ENCODE measurements around the gene SLX4IP. TPM values are rescaled to one million over a fixed set of nuclear protein-coding genes. Genes with fewer than 3 reads are reported as not detected.

The SLX4IP gene
- polyA plus RNA-seq, 1 donor, result 12.6 TPM

GRCh38 chr20:10427060-10427692, 7.9 kb upstream of the SLX4IP start:
- DNase-seq, result peak; percentile 57

GRCh38 chr20:10428008-10428407, 7.1 kb upstream of the SLX4IP start:
- DNase-seq, result no peak

GRCh38 chr20:10429443-10429981, 5.6 kb upstream of the SLX4IP start:
- DNase-seq, result no peak

- DNase-seq, result no peak
These were observed 5.1 kb upstream of the SLX4IP start for GRCh38 chr20:10430000-10430466.

- no peak for DNase-seq
These were observed 4.4 kb upstream of the SLX4IP start for GRCh38 chr20:10430704-10431103.

GRCh38 chr20:10432079-10432478, 3.0 kb upstream of the SLX4IP start:
- DNase-seq, result no peak

- DNase-seq, result peak; percentile 7
These were observed 2.0 kb upstream of the SLX4IP start for GRCh38 chr20:10433014-10433622.

GRCh38 chr20:10433623-10434466, 1.3 kb upstream of the SLX4IP start, which contains the start of gene MKKS:
MKKS (minus strand) TSS chr20:10434222; CDS start chr20:10413514, 20,708 bp downstream.
- peak; percentile 91 for DNase-seq

GRCh38 chr20:10434467-10434831, 656 bp upstream of the SLX4IP start:
- peak; percentile 99 for DNase-seq

GRCh38 chr20:10436053-10436699, 1.1 kb downstream of the SLX4IP start:
- DNase-seq, result no peak

- no peak for DNase-seq
These were observed 3.1 kb downstream of the SLX4IP start for GRCh38 chr20:10438217-10438616.

- DNase-seq, result no peak
These were observed 8.8 kb downstream of the SLX4IP start for GRCh38 chr20:10443936-10444335.

GRCh38 chr20:10445758-10446157, 10.7 kb downstream of the SLX4IP start:
- DNase-seq, result no peak

GRCh38 chr20:10447028-10447427, 11.9 kb downstream of the SLX4IP start:
- no peak for DNase-seq

GRCh38 chr20:10448270-10449156, 13.4 kb downstream of the SLX4IP start:
- DNase-seq, result no peak

- DNase-seq, result no peak
These were observed 14.2 kb downstream of the SLX4IP start for GRCh38 chr20:10449270-10449669.

- no peak for DNase-seq
These were observed 18.1 kb downstream of the SLX4IP start for GRCh38 chr20:10453241-10453640.

GRCh38 chr20:10454151-10454750, 19.1 kb downstream of the SLX4IP start:
- DNase-seq, result no peak

GRCh38 chr20:10461495-10461894, 26.4 kb downstream of the SLX4IP start:
- no peak for DNase-seq

- no peak for DNase-seq
These were observed 27.4 kb downstream of the SLX4IP start for GRCh38 chr20:10462516-10462915.

GRCh38 chr20:10463622-10464021, 28.5 kb downstream of the SLX4IP start:
- no peak for DNase-seq

All from left kidney (tissue), 2 donors.